Esophagus squamous epithelium (tissue), 5 donors: ENCODE data around the gene KCNK4. TPM values are rescaled to one million over a fixed set of nuclear protein-coding genes. Genes with fewer than 3 reads are reported as not detected.
A peak's percentile ranks its signal among the peaks of the same experiment; 100 is the strongest.

Experiments used
- DNase-seq: peaks from one replicate; lab custom pipeline; 2025; lab: John Stamatoyannopoulos, UW
- H3K27ac ChIP-seq, 4 donors: fragments of 200-600 bp; sonication (generic); one replicate each; pipeline ENCODE4 v1.5.1; 2016 to 2019; ENCODE audit warnings: mild to moderate bottlenecking in 1 of 4
- H3K27me3 ChIP-seq, 4 donors: fragments of 200-600 bp; sonication (generic); 1 replicate in 3 of 4; 2 replicates in 1 of 4; pipeline versions ENCODE4 v1.5.1 to v1.6.0; 2017 to 2021; ENCODE audit warnings: antibody characterized with exemption in 1 of 4
- H3K36me3 ChIP-seq, 3 donors: fragments of 200-600 bp; sonication (generic); one replicate each; pipeline ENCODE4 v1.5.1; 2016 to 2019
- H3K4me1 ChIP-seq, 3 donors: fragments of 200-600 bp; sonication (generic); one replicate each; pipeline ENCODE4 v1.5.1; 2017 to 2019
- H3K4me3 ChIP-seq, 4 donors: fragments of 200-600 bp; sonication (generic); 1 replicate in 3 of 4; 2 replicates in 1 of 4; pipeline ENCODE4 v1.5.1; 2016 to 2019; ENCODE audit warnings: mild to moderate bottlenecking in 2 of 4, moderate library complexity in 1 of 4
- H3K9me3 ChIP-seq, 3 donors: fragments of 200-600 bp; sonication (generic); one replicate each; pipeline ENCODE4 v1.5.1; 2016 to 2019
- CTCF ChIP-seq, 6 experiments: fragments of 450-650 bp in 4 of 6; fragments of 200-600 bp in 2 of 6; sonication (generic) in 2 of 6; IDR thresholded peaks; one replicate each; pipeline ENCODE4 v1.5.1; 2016 to 2019; ENCODE audit warnings: antibody characterized with exemption in 6 of 6, mild to moderate bottlenecking in 4 of 6, moderate library complexity in 4 of 6
- POLR2A ChIP-seq, 4 donors: fragments of 450-650 bp; IDR thresholded peaks; one replicate each; pipeline ENCODE4 v1.6.1; 2017; ENCODE audit warnings: antibody characterized with exemption in 4 of 4, mild to moderate bottlenecking in 4 of 4, moderate library complexity in 3 of 4
- WGBS, 2 donors: methylation state at CpG; one replicate each; pipeline ENCODE4 v1.1.5; 2018; 5-methylcytosine and 5-hydroxymethylcytosine counted together
- intact Hi-C: fragments of 100-400 bp; cut with DNase I; formaldehyde crosslinking; loops from one replicate; pipeline ENCODE4 v1.15.0; 2022
- total RNA-seq, 4 donors: library from RNA; depleted of rRNA; stranded (reverse); fragments of >200 nt; gene quantifications; one replicate each; pipeline ENCODE4 v1.1.0, GENCODE V29; 2016
- donor health status: DM: yes; HTN: yes; CAD: no.

Gene KCNK4
- total RNA-seq, 4 donors from 2014 or later = not detected

GRCh38 chr11:64291752-64292459 lies 804 bp downstream of the KCNK4 start:
- H3K4me1 ChIP-seq = peaks cover 10 to 40% (median 20%) of the 10 kb centered on the region in 3 donors
- TF ChIP-seq CTCF (IDR thresholded peaks at IDR 0.05) (no peak), POLR2A (IDR thresholded peaks at IDR 0.05) (no peak)
- no peaks in the 10 kb centered on the region for H3K9me3 ChIP-seq
- no peak for DNase-seq
- no CpG with 5 or more reads among the region's 96 CpGs for WGBS, 2 donors
- H3K4me3 ChIP-seq = peak overlapping the region; percentile 23 to 67 (median 37)
- H3K36me3 ChIP-seq = peaks cover 0 to 10% (median 0%) of the 10 kb centered on the region in 3 donors
- H3K27ac ChIP-seq = no peak overlapping the region
- peaks cover 8 to 71% (median 14%) of the 10 kb centered on the region in 4 donors for H3K27me3 ChIP-seq
- intact Hi-C loops = no loop called here

GRCh38 chr11:64292460-64293254 lies 1.6 kb downstream of the KCNK4 start:
- Histone ChIP-seq H3K4me1 (peaks cover 10 to 36% (median 20%) of the 10 kb centered on the region in 3 donors), H3K36me3 (peaks cover 0 to 7% (median 0%) of the 10 kb centered on the region in 3 donors), H3K4me3 (peak overlapping the region; percentile 23 to 67 (median 37)), H3K9me3 (no peaks in the 10 kb centered on the region), H3K27me3 (peaks cover 8 to 78% (median 17%) of the 10 kb centered on the region in 4 donors), H3K27ac (no peak overlapping the region)
- no peak for TF ChIP-seq CTCF (IDR thresholded peaks at IDR 0.05)
- no peak for TF ChIP-seq POLR2A (IDR thresholded peaks at IDR 0.05)
- intact Hi-C loops = no loop called here
- no peak for DNase-seq
- 6 to 12% methylated on average over 17 to 21 of the region's 42 CpGs for WGBS, 2 donors

GRCh38 chr11:64294774-64295173 lies 3.7 kb downstream of the KCNK4 start:
- 36 to 79% methylated on average over 2 of the region's 3 CpGs for WGBS, 2 donors
- peaks cover 19 to 48% (median 28%) of the 10 kb centered on the region in 3 donors for H3K4me1 ChIP-seq
- H3K27me3 ChIP-seq = peaks cover 14 to 99% (median 27%) of the 10 kb centered on the region in 4 donors
- intact Hi-C loops = no loop called here
- no peak overlapping the region for H3K4me3 ChIP-seq
- H3K9me3 ChIP-seq = no peaks in the 10 kb centered on the region
- no peak overlapping the region for H3K27ac ChIP-seq
- DNase-seq = no peak
- no peak for TF ChIP-seq POLR2A (IDR thresholded peaks at IDR 0.05)
- TF ChIP-seq CTCF (IDR thresholded peaks at IDR 0.05) = no peak
- no peaks in the 10 kb centered on the region for H3K36me3 ChIP-seq

- H3K27me3 ChIP-seq = peaks cover 17 to 100% (median 29%) of the 10 kb centered on the region in 4 donors
- H3K4me3 ChIP-seq = no peak overlapping the region
- H3K9me3 ChIP-seq = no peaks in the 10 kb centered on the region
- H3K36me3 ChIP-seq = no peaks in the 10 kb centered on the region
- no peak for DNase-seq
- intact Hi-C loops = no loop called here
- TF ChIP-seq CTCF (IDR thresholded peaks at IDR 0.05) (no peak), POLR2A (IDR thresholded peaks at IDR 0.05) (no peak)
- WGBS, 2 donors = 87 to 90% methylated on average over 4 of the region's 4 CpGs
- H3K4me1 ChIP-seq = peaks cover 29 to 58% (median 38%) of the 10 kb centered on the region in 3 donors
- no peak overlapping the region for H3K27ac ChIP-seq
These were observed 4.7 kb downstream of the KCNK4 start for GRCh38 chr11:64295760-64296159.

GRCh38 chr11:64296236-64296635 lies 5.1 kb downstream of the KCNK4 start:
- 20% methylated on average over 1 of the region's 1 CpG for WGBS, 2 donors
- Histone ChIP-seq H3K27ac (no peak overlapping the region), H3K4me3 (no peak overlapping the region), H3K27me3 (peaks cover 17 to 100% (median 27%) of the 10 kb centered on the region in 4 donors), H3K9me3 (no peaks in the 10 kb centered on the region), H3K4me1 (peaks cover 26 to 58% (median 37%) of the 10 kb centered on the region in 3 donors), H3K36me3 (no peaks in the 10 kb centered on the region)
- DNase-seq = no peak
- intact Hi-C loops = no loop called here
- TF ChIP-seq POLR2A (IDR thresholded peaks at IDR 0.05) (no peak), CTCF (IDR thresholded peaks at IDR 0.05) (no peak)
